Astrocyte (in vitro differentiated cells and primary cell): Measurements from ENCODE around the gene PDE11A.

Experiments
- EZH2 ChIP-seq: IDR thresholded peaks from 2 replicates; pipeline ENCODE4 v1.6.1; 2012; ENCODE audit warnings: mild to moderate bottlenecking, low read length, inconsistent platforms; ENCODE audit not compliant: insufficient read depth
- TF ChIP-seq, protein P1 (sequence below): IDR thresholded peaks from 2 replicates; pipeline ENCODE4 v1.5.1; 2011; ENCODE audit warnings: low read depth, mild to moderate bottlenecking, inconsistent platforms, low read length, moderate library complexity; ENCODE audit not compliant: insufficient read depth

- no peak for TF ChIP-seq EZH2
- TF ChIP-seq, protein P1, sequence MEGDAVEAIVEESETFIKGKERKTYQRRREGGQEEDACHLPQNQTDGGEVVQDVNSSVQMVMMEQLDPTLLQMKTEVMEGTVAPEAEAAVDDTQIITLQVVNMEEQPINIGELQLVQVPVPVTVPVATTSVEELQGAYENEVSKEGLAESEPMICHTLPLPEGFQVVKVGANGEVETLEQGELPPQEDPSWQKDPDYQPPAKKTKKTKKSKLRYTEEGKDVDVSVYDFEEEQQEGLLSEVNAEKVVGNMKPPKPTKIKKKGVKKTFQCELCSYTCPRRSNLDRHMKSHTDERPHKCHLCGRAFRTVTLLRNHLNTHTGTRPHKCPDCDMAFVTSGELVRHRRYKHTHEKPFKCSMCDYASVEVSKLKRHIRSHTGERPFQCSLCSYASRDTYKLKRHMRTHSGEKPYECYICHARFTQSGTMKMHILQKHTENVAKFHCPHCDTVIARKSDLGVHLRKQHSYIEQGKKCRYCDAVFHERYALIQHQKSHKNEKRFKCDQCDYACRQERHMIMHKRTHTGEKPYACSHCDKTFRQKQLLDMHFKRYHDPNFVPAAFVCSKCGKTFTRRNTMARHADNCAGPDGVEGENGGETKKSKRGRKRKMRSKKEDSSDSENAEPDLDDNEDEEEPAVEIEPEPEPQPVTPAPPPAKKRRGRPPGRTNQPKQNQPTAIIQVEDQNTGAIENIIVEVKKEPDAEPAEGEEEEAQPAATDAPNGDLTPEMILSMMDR = no peak
Observed at GRCh38 chr2:177682836-177683660, 389.5 kb downstream of the PDE11A start.
